K562 (cell line): ENCODE results near the gene NIPBL. TPM values are rescaled to one million over a fixed set of nuclear protein-coding genes. Genes with fewer than 3 reads are reported as not detected.

Source experiments
- ATAC-seq: fragments of 200-7000 bp; cut with Tn5 transposase; 3 replicates; pipeline ENCODE4 v1.9.1; 2020; ENCODE audit warnings: moderate library complexity
- BruUV-seq: library from RNA; stranded (reverse); fragments of 400-500 nt; replicated peaks from 2 replicates; lab custom pipeline; 2021; lab: Mats Ljungman, UMichigan
- CTCF ChIA-PET: fragments of 300-600 bp; formaldehyde crosslinking; extraction: SDS; loops from one replicate; lab custom pipeline; 2021; ENCODE audit warnings: low intra/inter-chr PET ratio; lab: Yijun Ruan, JAX
- POLR2A ChIA-PET: fragments of 300-600, 350-650 bp; sonication (Branson Sonifier 250); formaldehyde crosslinking; extraction: SDS; loops from one replicate; lab custom pipeline; 2021; ENCODE audit warnings: antibody characterized with exemption, inconsistent platforms; lab: Yijun Ruan, JAX
- DNase-seq, 4 experiments: peaks; one replicate each; pipeline versions ENCODE4 v3.0.0 to v3.0.0-alpha.2; 2011 to 2018; ENCODE audit warnings: low spot score in 3 of 4, mixed read lengths in 3 of 4; ENCODE audit errors: extremely low read depth in 1 of 4
- FAIRE-seq: peaks from 2 replicates; lab custom pipeline; 2011; peaks lifted over from hg19 to GRCh38; lab: Jason Lieb, UNC
- H2AFZ ChIP-seq: 2 replicates; pipeline ENCODE4 v1.6.0; 2011; ENCODE audit warnings: low read depth, low read length, control low read depth, inconsistent platforms
- H3K27ac ChIP-seq: fragments of 200-600 bp; 3 replicates; pipeline ENCODE4 v1.8.0; 2011; ENCODE audit warnings: low read depth, mild to moderate bottlenecking, control low read depth, inconsistent platforms, low read length, moderate library complexity, mixed read lengths; ENCODE audit errors: extremely low read depth
- H3K27me3 ChIP-seq, 2 experiments: fragments of 300-600 bp in 1 of 2; 2 replicates in 1 of 2; 3 replicates in 1 of 2; pipeline versions ENCODE4 v1.6.0 to v1.8.0; 2011; ENCODE audit warnings: inconsistent platforms in 2 of 2, low read length in 2 of 2, mild to moderate bottlenecking in 1 of 2, mixed read lengths in 1 of 2, moderate library complexity in 1 of 2; ENCODE audit not compliant: control insufficient read depth in 2 of 2, insufficient read depth in 2 of 2
- H3K36me3 ChIP-seq: fragments of 300-600 bp; 3 replicates; pipeline ENCODE4 v1.8.0; 2011; ENCODE audit warnings: mild to moderate bottlenecking, low read length, inconsistent platforms; ENCODE audit not compliant: control insufficient read depth, insufficient read depth
- H3K4me1 ChIP-seq, 2 experiments: fragments of 200-600 bp in 1 of 2; replicated peaks in 1 of 2; 2 replicates in 1 of 2; 3 replicates in 1 of 2; pipeline versions ENCODE4 v1.5.1 to v1.8.0; 2011; ENCODE audit warnings: inconsistent platforms in 2 of 2, low read length in 2 of 2, mild to moderate bottlenecking in 1 of 2, mixed read lengths in 1 of 2, moderate library complexity in 1 of 2; ENCODE audit not compliant: control insufficient read depth in 2 of 2, insufficient read depth in 2 of 2
- H3K4me2 ChIP-seq: 2 replicates; pipeline ENCODE4 v1.6.1; 2011; ENCODE audit warnings: low read length, control low read depth, inconsistent platforms, mixed read lengths; ENCODE audit not compliant: insufficient read depth
- H3K4me3 ChIP-seq: fragments of 200-600 bp; sonication (generic), shearing (Covaris generic); 2 replicates; pipeline ENCODE4 v1.5.1; 2016; ENCODE audit warnings: control low read depth, inconsistent platforms
- H3K79me2 ChIP-seq: fragments of 200-600 bp; 3 replicates; pipeline ENCODE4 v1.8.0; 2011; ENCODE audit warnings: low read length, inconsistent platforms; ENCODE audit not compliant: control insufficient read depth, insufficient read depth
- H3K9ac ChIP-seq, 2 experiments: 2 replicates each; pipeline versions ENCODE4 v1.6.0 to v1.6.1; 2011; ENCODE audit warnings: low read depth in 2 of 2, low read length in 2 of 2, control low read depth in 1 of 2, inconsistent platforms in 1 of 2, mild to moderate bottlenecking in 1 of 2, mixed read lengths in 1 of 2; ENCODE audit not compliant: insufficient read depth in 1 of 2
- H3K9me1 ChIP-seq: one replicate; pipeline ENCODE4 v1.6.0; 2011; ENCODE audit warnings: inconsistent platforms, mild to moderate bottlenecking, low read length, moderate library complexity; ENCODE audit not compliant: control insufficient read depth, insufficient read depth
- H3K9me3 ChIP-seq: replicated peaks from 2 replicates; pipeline ENCODE4 v1.5.1; 2011; ENCODE audit warnings: low read depth, low read length, inconsistent platforms; ENCODE audit not compliant: control insufficient read depth, insufficient read depth
- H4K20me1 ChIP-seq: replicated peaks from 2 replicates; pipeline ENCODE4 v1.6.1; 2011; ENCODE audit warnings: low read length, inconsistent platforms, mixed read lengths; ENCODE audit not compliant: control insufficient read depth, insufficient read depth
- CREB1 ChIP-seq, 2 experiments: sonication (generic) in 1 of 2; formaldehyde crosslinking in 1 of 2; IDR thresholded peaks; 2 replicates each; pipeline versions ENCODE4 v1.6.1 to v1.8.0; 2012 to 2022; ENCODE audit warnings: inconsistent platforms in 1 of 2, mild to moderate bottlenecking in 1 of 2, missing genetic modification reagents in 1 of 2, moderate library complexity in 1 of 2
- DEAF1 ChIP-seq: fragments of 450-650 bp; formaldehyde crosslinking; IDR thresholded peaks from 2 replicates; pipeline ENCODE4 v1.4.0; 2020; ENCODE audit warnings: mild to moderate bottlenecking, moderate library complexity
- GTF2A2 ChIP-seq: IDR thresholded peaks from 2 replicates; pipeline ENCODE4 v1.6.1; 2016; ENCODE audit warnings: mild to moderate bottlenecking, missing genetic modification characterization, missing compliant biosample characterization
- IRF2 ChIP-seq: sonication (generic); formaldehyde crosslinking; IDR thresholded peaks from 2 replicates; pipeline ENCODE4 v1.8.1; 2022; ENCODE audit warnings: mild to moderate bottlenecking, missing genetic modification reagents
- RBM15 ChIP-seq: fragments of 200-400 bp; formaldehyde crosslinking; IDR thresholded peaks from 2 replicates; pipeline ENCODE4 v1.6.1; 2018; ENCODE audit warnings: mild to moderate bottlenecking, low read length, moderate library complexity; ENCODE audit not compliant: insufficient read depth
- SMARCA5 ChIP-seq: fragments of 450-650 bp; IDR thresholded peaks from 2 replicates; pipeline ENCODE4 v1.6.1; 2016
- XRCC4 ChIP-seq: IDR thresholded peaks from one replicate; pipeline ENCODE4 v1.6.1; 2011; ENCODE audit not compliant: insufficient read depth, insufficient read length; ENCODE audit errors: extremely low read depth
- in situ Hi-C: fragments of 300-500 bp; cut with MboI; formaldehyde crosslinking; loops from 4 replicates; pipeline ENCODE4 v1.15.0; 2018; ENCODE audit warnings: inconsistent platforms, mixed read lengths
- intact Hi-C: fragments of 100-400 bp; cut with micrococcal nuclease; formaldehyde crosslinking; loops from 2 replicates; pipeline ENCODE4 v1.14.2; 2022
- polyA plus RNA-seq, 8 experiments: library from polyadenylated mRNA; depleted of rRNA in 4 of 8; stranded (reverse) in 5 of 8; unstranded in 3 of 8; fragments of >200 nt; fragmentation: Nextera tagmentation in 2 of 8; fragmentation: Illumina TruSeq in 1 of 8; extraction: Ambion mirVana in 2 of 8; extraction: Trizol in 1 of 8; gene quantifications; 2 replicates each; pipeline versions ENCODE4 v1.2.1 to v1.2.3, GENCODE V29; 2011 to 2014; ENCODE audit warnings: inconsistent platforms in 1 of 8, missing spikeins in 1 of 8
- total RNA-seq, 7 experiments: library from RNA; depleted of rRNA in 6 of 7; stranded (reverse); fragments of >200 nt in 6 of 7; fragmentation: Illumina TruSeq in 2 of 7; extraction: Trizol in 2 of 7; gene quantifications; 2 replicates each; pipeline versions ENCODE4 v1.2.1 to v1.2.3, GENCODE V29; 2011 to 2021; ENCODE audit warnings: low replicate concordance in 1 of 7
- TF ChIP-seq, protein P1 (sequence below): fragments of 450-650 bp; IDR thresholded peaks from 2 replicates; pipeline ENCODE4 v1.6.1; 2016; ENCODE audit warnings: mild to moderate bottlenecking

The NIPBL gene
- total and polyA plus RNA-seq, 9 of the 15 experiments (the other 6 are each of a cell fraction or from before 2014, with no cell fraction given), result 12.9 to 56.7 (median 38.9) TPM

GRCh38 chr5:36881304-36881703 lies 4.7 kb downstream of the NIPBL start:
- TF ChIP-seq CREB1 (IDR thresholded peaks at IDR 0.05), result no peak
- TF ChIP-seq CREB1 (CRISPR knock-in tag; IDR thresholded peaks at IDR 0.05), result no peak
- no peak for TF ChIP-seq IRF2 (CRISPR knock-in tag)
- no peak for TF ChIP-seq XRCC4
- no peak for TF ChIP-seq DEAF1 (CRISPR knock-in tag)
- TF ChIP-seq SMARCA5, result 0 out of 2 replicates have a peak, but pooled peaks have one; percentile 51
- TF ChIP-seq, protein P1, sequence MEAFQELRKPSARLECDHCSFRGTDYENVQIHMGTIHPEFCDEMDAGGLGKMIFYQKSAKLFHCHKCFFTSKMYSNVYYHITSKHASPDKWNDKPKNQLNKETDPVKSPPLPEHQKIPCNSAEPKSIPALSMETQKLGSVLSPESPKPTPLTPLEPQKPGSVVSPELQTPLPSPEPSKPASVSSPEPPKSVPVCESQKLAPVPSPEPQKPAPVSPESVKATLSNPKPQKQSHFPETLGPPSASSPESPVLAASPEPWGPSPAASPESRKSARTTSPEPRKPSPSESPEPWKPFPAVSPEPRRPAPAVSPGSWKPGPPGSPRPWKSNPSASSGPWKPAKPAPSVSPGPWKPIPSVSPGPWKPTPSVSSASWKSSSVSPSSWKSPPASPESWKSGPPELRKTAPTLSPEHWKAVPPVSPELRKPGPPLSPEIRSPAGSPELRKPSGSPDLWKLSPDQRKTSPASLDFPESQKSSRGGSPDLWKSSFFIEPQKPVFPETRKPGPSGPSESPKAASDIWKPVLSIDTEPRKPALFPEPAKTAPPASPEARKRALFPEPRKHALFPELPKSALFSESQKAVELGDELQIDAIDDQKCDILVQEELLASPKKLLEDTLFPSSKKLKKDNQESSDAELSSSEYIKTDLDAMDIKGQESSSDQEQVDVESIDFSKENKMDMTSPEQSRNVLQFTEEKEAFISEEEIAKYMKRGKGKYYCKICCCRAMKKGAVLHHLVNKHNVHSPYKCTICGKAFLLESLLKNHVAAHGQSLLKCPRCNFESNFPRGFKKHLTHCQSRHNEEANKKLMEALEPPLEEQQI, result 0 out of 2 replicates have a peak, but pooled peaks have one; percentile 27
- TF ChIP-seq RBM15, result no peak
- no peak for TF ChIP-seq GTF2A2 (tag)
- TF ChIP-seq, all 486 proteins: peak for 2
- H3K27ac ChIP-seq, result peak overlapping the region; percentile 57; the same call in 1 of the 3 replicates
- H3K9me1 ChIP-seq, result no peaks in the 10 kb centered on the region
- BruUV-seq, result no TSS peak
- ChIA-PET CTCF (no interaction called here), POLR2A (no interaction called here)
- peaks cover 14 to 19% of the 10 kb centered on the region in 2 experiments for H3K4me1 ChIP-seq
- peaks cover 99% of the 10 kb centered on the region for H3K79me2 ChIP-seq
- H2AFZ ChIP-seq, result no peak overlapping the region
- DNase-seq, result no peak
- FAIRE-seq, result no peak
- H3K36me3 ChIP-seq, result peaks cover 10% of the 10 kb centered on the region; the same call in 2 of the 3 replicates
- intact Hi-C loops (loop anchor here (2.0 kb wide), 1 partner anchor 63 kb away; no protein-coding TSS in a partner anchor), in situ Hi-C loops (no loop called here)
- H4K20me1 ChIP-seq, result peaks cover 11% of the 10 kb centered on the region; the same call in 1 of the 2 replicates
- no peak overlapping the region; the same call in 1 of the 2 replicates for H3K4me3 ChIP-seq
- ATAC-seq, result no peak
- peak overlapping the region; percentile 33 for H3K4me2 ChIP-seq
- H3K9me3 ChIP-seq, result no peaks in the 10 kb centered on the region
- no peaks in the 10 kb centered on the region for H3K27me3 ChIP-seq
- H3K9ac ChIP-seq, result peak overlapping the region in 1 of 2 experiments; percentile 87; a peak in 2 of 4 replicates
